ENCODE results near the gene ROBO1. TPM values are rescaled to one million over a fixed set of nuclear protein-coding genes. Genes with fewer than 3 reads are reported as not detected.

ROBO1 gene
- total RNA-seq, 1 experiment from 2014 or later, result 35.5 TPM

DNA sequence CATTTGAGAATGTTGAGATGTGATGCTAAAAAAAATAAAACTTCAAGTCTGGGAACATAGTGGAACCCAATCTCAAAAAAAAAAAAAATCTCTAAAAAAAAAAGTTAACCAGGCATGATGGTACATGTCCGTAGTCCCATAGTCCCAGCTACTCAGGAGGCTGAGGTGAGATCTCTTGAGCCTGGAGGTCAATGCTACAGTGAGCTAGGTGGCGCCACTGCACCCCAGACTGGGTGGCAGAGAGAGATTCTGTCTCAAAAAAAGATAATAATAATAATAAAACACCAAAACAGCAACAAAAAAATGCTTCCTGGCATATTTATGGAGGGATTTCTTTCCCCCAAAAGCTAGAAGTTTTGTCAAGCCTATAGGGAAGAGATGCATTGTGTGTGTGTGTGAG is 361.6 kb downstream of the ROBO1 start:
- CTCF ChIA-PET, result interaction anchor here (0.7 kb wide), 1 partner anchor 44 kb away, joined by 7 read pairs; no protein-coding TSS in a partner anchor

DNA sequence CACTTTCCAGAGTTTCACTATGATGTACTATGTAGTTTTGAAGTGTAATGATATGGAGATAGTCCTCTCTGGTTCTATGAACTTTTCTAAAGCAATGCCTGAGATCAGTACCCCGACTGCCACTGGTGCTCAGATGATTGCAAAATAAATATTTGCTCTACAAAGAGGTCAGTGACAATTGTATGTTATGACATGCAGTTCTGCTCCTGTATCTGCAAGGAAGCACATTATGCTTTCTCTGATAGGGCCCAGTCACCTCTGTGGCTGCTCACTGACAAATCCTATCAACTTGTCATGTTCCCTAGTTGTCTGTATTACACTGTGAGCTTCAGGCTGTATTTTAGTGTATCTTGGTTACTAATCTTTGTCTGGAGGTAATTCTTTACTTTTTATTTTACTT is 362.6 kb downstream of the ROBO1 start:
- H2AFZ ChIP-seq (ENCODE audit: low read length), result no peak overlapping the region
- BruUV-seq (replicated peaks), result no TSS peak
- H3K4me2 ChIP-seq (ENCODE audit: low read length), result no peak overlapping the region
- H3K9me3 ChIP-seq (ENCODE audit: low read length), result no peaks in the 10 kb centered on the region
- CTCF ChIA-PET, result no interaction called here
- no peak for ATAC-seq
- intact Hi-C loops (cut with micrococcal nuclease), result no loop called here
- no peak overlapping the region for H3K4me3 ChIP-seq (ENCODE audit: low read length)
- H3K27me3 ChIP-seq (ENCODE audit: low read length), result peaks cover 5% of the 10 kb centered on the region
- no peaks in the 10 kb centered on the region for H4K20me1 ChIP-seq (ENCODE audit: low read length)
- no peaks in the 10 kb centered on the region for H3F3A ChIP-seq (ENCODE audit: low read length, unreplicated experiment)
- H3K4me1 ChIP-seq (ENCODE audit: insufficient read depth, low read length), result no peaks in the 10 kb centered on the region
- no peaks in the 10 kb centered on the region for H3K9me2 ChIP-seq (replicated peaks; ENCODE audit: low read length)
- H3K36me3 ChIP-seq (ENCODE audit: low read depth, low read length), result no peaks in the 10 kb centered on the region
- TF ChIP-seq EZH2phosphoT487 (IDR thresholded peaks at IDR 0.05; ENCODE audit: borderline replicate concordance, low read length) (no peak), EZH2 (IDR thresholded peaks at IDR 0.05; ENCODE audit: low read length, unreplicated experiment) (no peak)
- TF ChIP-seq, protein P1, sequence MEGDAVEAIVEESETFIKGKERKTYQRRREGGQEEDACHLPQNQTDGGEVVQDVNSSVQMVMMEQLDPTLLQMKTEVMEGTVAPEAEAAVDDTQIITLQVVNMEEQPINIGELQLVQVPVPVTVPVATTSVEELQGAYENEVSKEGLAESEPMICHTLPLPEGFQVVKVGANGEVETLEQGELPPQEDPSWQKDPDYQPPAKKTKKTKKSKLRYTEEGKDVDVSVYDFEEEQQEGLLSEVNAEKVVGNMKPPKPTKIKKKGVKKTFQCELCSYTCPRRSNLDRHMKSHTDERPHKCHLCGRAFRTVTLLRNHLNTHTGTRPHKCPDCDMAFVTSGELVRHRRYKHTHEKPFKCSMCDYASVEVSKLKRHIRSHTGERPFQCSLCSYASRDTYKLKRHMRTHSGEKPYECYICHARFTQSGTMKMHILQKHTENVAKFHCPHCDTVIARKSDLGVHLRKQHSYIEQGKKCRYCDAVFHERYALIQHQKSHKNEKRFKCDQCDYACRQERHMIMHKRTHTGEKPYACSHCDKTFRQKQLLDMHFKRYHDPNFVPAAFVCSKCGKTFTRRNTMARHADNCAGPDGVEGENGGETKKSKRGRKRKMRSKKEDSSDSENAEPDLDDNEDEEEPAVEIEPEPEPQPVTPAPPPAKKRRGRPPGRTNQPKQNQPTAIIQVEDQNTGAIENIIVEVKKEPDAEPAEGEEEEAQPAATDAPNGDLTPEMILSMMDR (conservative IDR thresholded peaks at IDR 0.05; ENCODE audit: low read depth, low read length), result no peak
- no peak overlapping the region for H3K9ac ChIP-seq (ENCODE audit: low read length)
- no peaks in the 10 kb centered on the region for H3K79me2 ChIP-seq (ENCODE audit: low read length)
- POLR2A ChIA-PET (ENCODE audit: unreplicated experiment), result no interaction called here
- H3K27ac ChIP-seq (ENCODE audit: low read length), result no peak overlapping the region
- DNase-seq, result no peak

More for the DNA sequence above, 361.6 kb downstream of the ROBO1 start:
- H3K36me3 ChIP-seq (ENCODE audit: low read depth, low read length), result no peaks in the 10 kb centered on the region
- BruUV-seq (replicated peaks), result no TSS peak
- H3K4me3 ChIP-seq (ENCODE audit: low read length), result no peak overlapping the region
- no peak for TF ChIP-seq EZH2phosphoT487 (IDR thresholded peaks at IDR 0.05; ENCODE audit: borderline replicate concordance, low read length)
- TF ChIP-seq, protein P1 (conservative IDR thresholded peaks at IDR 0.05; ENCODE audit: low read depth, low read length), result peak; percentile 56
- no peak for TF ChIP-seq EZH2 (IDR thresholded peaks at IDR 0.05; ENCODE audit: low read length, unreplicated experiment)
- POLR2A ChIA-PET (ENCODE audit: unreplicated experiment), result no interaction called here
- no peaks in the 10 kb centered on the region for H3K9me2 ChIP-seq (replicated peaks; ENCODE audit: low read length)
- H2AFZ ChIP-seq (ENCODE audit: low read length), result no peak overlapping the region
- no peak for ATAC-seq
- H3K4me2 ChIP-seq (ENCODE audit: low read length), result no peak overlapping the region
- no peaks in the 10 kb centered on the region for H4K20me1 ChIP-seq (ENCODE audit: low read length)
- H3K9ac ChIP-seq (ENCODE audit: low read length), result no peak overlapping the region
- no peaks in the 10 kb centered on the region for H3K4me1 ChIP-seq (ENCODE audit: insufficient read depth, low read length)
- no peaks in the 10 kb centered on the region for H3K79me2 ChIP-seq (ENCODE audit: low read length)
- no peaks in the 10 kb centered on the region for H3F3A ChIP-seq (ENCODE audit: low read length, unreplicated experiment)
- no peak overlapping the region for H3K27ac ChIP-seq (ENCODE audit: low read length)
- peaks cover 9% of the 10 kb centered on the region for H3K27me3 ChIP-seq (ENCODE audit: low read length)
- DNase-seq, result no peak
- H3K9me3 ChIP-seq (ENCODE audit: low read length), result no peaks in the 10 kb centered on the region
- intact Hi-C loops (cut with micrococcal nuclease), result no loop called here

DNA sequence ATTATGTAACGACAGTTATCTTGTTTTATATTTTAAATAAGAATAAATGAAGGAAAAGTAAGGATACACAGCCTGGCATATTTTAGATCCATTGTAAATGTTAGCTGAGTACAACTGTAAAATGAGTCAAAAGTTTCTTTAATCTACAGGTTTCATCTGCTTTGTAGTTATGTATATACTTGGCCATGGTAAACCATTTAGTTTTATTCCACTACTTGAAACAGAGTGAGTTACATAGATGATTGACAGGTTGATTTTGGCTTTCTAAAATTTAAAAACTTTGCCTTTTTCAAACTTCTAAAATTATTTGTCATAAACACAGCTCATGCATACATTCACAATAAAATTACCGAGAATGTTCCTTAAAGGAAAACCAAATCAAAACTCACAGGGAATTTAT is 371.2 kb downstream of the ROBO1 start:
- BruUV-seq (replicated peaks), result no TSS peak
- POLR2A ChIA-PET (ENCODE audit: unreplicated experiment), result no interaction called here

More for the DNA sequence above, 371.2 kb downstream of the ROBO1 start:
- no peaks in the 10 kb centered on the region; the same call in 1 of the 2 replicates for H3K27me3 ChIP-seq (ENCODE audit: low read length)
- TF ChIP-seq EZH2 (IDR thresholded peaks at IDR 0.05; ENCODE audit: low read length, unreplicated experiment) (no peak), EZH2phosphoT487 (IDR thresholded peaks at IDR 0.05; ENCODE audit: borderline replicate concordance, low read length) (no peak)
- TF ChIP-seq, protein P1 (conservative IDR thresholded peaks at IDR 0.05; ENCODE audit: low read depth, low read length), result no peak
- H3K9ac ChIP-seq (ENCODE audit: low read length), result no peak overlapping the region
- H3K36me3 ChIP-seq (ENCODE audit: low read depth, low read length), result no peaks in the 10 kb centered on the region
- intact Hi-C loops (cut with micrococcal nuclease), result no loop called here
- H3K4me1 ChIP-seq (ENCODE audit: insufficient read depth, low read length), result no peaks in the 10 kb centered on the region
- H3K27ac ChIP-seq (ENCODE audit: low read length), result no peak overlapping the region
- CTCF ChIA-PET, result no interaction called here
- no peak overlapping the region for H3K4me3 ChIP-seq (ENCODE audit: low read length)
- ATAC-seq (no peak), DNase-seq (no peak)
- no peak overlapping the region for H3K4me2 ChIP-seq (ENCODE audit: low read length)
- H3K79me2 ChIP-seq (ENCODE audit: low read length), result no peaks in the 10 kb centered on the region
- H3F3A ChIP-seq (ENCODE audit: low read length, unreplicated experiment), result no peaks in the 10 kb centered on the region
- H4K20me1 ChIP-seq (ENCODE audit: low read length), result no peaks in the 10 kb centered on the region
- H3K9me3 ChIP-seq (ENCODE audit: low read length), result no peaks in the 10 kb centered on the region
- no peak overlapping the region for H2AFZ ChIP-seq (ENCODE audit: low read length)
- H3K9me2 ChIP-seq (replicated peaks; ENCODE audit: low read length), result no peaks in the 10 kb centered on the region

Data from PC-3 (cell line).